Fibroblast of villous mesenchyme (primary cell): Measurements from ENCODE around the gene CCDC152. TPM values are rescaled to one million over a fixed set of nuclear protein-coding genes. Genes with fewer than 3 reads are reported as not detected.

Source experiments
- DNase-seq: peaks from one replicate; pipeline ENCODE4 v3.0.0-alpha.2; 2010; ENCODE audit warnings: low read depth
- H3K4me3 ChIP-seq: 2 replicates; pipeline ENCODE4 v1.5.1; 2011; ENCODE audit warnings: low read depth, mild to moderate bottlenecking, low read length
- total RNA-seq: library from RNA; depleted of rRNA; stranded (reverse); fragments of >200 nt; gene quantifications from 2 replicates; pipeline ENCODE4 v1.2.3, GENCODE V29; 2012
- TF ChIP-seq, protein P1 (sequence below): IDR thresholded peaks from 2 replicates; pipeline ENCODE4 v1.5.1; 2012; ENCODE audit warnings: low read depth, mild to moderate bottlenecking, low read length; ENCODE audit not compliant: insufficient read depth

CCDC152 gene
- total RNA-seq, 1 donor, result 0.86 TPM

DNA sequence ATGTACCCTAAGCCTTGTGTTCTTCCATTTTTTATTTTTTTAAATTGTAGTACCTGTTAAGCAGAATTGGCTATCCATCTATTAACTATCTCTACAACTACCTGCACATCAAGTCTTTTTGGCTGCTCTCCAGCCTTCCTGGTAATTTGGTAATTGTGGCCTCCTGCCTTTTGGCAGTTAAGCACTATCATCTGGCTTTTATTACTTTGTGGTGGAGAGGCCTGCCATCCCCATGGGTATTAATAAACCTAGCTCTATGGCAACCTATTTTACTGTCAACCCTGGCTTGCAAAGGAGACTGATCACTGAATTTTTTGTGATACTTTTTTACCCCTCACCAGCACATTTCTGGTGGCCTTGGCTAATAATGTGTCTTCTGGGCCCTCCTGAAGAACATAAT, 34.5 kb downstream of the CCDC152 start:
- H3K4me3 ChIP-seq, result no peak overlapping the region
- TF ChIP-seq, protein P1, sequence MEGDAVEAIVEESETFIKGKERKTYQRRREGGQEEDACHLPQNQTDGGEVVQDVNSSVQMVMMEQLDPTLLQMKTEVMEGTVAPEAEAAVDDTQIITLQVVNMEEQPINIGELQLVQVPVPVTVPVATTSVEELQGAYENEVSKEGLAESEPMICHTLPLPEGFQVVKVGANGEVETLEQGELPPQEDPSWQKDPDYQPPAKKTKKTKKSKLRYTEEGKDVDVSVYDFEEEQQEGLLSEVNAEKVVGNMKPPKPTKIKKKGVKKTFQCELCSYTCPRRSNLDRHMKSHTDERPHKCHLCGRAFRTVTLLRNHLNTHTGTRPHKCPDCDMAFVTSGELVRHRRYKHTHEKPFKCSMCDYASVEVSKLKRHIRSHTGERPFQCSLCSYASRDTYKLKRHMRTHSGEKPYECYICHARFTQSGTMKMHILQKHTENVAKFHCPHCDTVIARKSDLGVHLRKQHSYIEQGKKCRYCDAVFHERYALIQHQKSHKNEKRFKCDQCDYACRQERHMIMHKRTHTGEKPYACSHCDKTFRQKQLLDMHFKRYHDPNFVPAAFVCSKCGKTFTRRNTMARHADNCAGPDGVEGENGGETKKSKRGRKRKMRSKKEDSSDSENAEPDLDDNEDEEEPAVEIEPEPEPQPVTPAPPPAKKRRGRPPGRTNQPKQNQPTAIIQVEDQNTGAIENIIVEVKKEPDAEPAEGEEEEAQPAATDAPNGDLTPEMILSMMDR, result no peak
- DNase-seq, result no peak

DNA sequence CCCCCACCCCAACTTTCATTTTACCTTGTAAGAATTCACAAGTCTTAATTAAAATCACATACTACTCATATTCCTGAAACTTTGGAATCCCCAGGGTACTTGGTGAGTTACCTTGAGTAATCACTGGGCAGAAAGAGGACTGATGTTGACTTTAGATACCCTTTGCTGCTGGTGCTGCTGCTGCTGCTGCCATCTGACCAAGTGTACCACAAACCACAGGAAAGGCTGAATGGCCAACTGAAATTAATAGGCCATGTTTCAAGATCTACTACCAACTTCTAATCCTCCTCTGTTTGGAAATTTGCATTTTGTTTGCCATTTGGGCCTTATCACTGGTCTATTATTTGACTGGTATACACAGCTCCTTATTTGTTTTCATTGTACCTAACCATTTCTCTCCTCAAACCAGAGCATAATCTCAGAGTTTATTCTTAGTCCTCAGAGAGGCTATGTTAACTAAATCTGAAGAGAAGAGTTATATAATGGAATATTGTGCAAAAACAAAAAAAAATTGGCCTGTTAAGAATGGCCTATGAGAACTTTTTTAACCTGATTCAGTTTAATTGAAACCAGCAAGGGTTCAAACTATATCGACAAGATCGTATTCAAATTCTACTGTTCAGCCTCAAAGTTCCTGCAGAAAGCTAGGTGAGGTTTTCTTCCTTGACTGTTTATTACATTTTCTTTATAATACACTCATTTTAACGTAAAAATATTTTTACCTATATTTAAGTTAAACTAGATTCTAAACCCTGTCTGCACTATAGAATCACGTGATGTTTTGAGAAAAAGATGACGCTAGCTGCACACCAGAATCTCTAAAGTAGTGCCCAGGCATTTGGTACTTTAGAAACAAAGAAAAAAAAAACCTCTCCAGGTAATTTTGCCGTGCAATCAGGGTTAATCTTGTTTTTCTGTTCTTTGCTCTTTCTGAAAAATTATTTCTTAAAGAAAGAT, 41.9 kb downstream of the CCDC152 start:
- no peak for DNase-seq
- H3K4me3 ChIP-seq, result no peak overlapping the region
- TF ChIP-seq, protein P1, result no peak

DNA sequence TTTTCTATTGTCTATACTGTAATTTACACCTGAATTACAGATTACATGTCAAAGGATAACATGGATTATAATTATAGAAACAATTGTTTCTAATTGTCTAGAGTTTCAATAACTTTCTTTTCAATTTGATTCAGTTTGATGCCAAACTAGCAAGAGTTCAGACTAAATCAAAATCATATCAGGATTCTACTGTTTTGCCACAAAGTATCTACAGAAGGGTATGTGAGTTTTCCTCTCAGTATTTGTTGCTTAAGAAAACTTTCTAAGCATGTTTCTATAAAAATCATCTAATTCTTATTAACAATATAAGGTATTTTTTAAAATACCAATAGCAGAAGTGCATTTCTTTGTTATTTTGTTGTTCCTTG, 42.6 kb downstream of the CCDC152 start:
- TF ChIP-seq, protein P1, result no peak
- no peak overlapping the region for H3K4me3 ChIP-seq
- DNase-seq, result no peak

DNA sequence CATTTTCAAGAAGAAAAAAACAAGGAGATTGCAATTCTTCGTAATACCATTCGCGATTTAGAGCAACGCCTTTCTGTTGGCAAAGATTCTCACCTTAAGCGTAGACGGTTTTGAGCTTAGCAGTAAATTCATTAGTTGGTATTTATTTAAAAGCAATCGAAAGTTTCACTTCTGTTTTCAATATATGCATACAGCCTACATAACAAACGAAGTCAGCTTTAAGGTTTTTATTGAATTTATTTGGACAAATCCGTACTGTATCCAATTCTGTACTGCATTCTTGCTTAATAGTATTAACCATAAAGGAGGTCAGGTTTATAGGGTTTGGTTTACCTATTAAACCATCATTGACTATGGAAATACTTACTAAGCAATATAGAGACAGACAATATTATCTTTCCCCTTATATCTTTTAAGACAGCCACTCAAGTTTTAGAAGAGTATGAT, 43.1 kb downstream of the CCDC152 start:
- no peak overlapping the region for H3K4me3 ChIP-seq
- TF ChIP-seq, protein P1, result no peak
- no peak for DNase-seq

DNA sequence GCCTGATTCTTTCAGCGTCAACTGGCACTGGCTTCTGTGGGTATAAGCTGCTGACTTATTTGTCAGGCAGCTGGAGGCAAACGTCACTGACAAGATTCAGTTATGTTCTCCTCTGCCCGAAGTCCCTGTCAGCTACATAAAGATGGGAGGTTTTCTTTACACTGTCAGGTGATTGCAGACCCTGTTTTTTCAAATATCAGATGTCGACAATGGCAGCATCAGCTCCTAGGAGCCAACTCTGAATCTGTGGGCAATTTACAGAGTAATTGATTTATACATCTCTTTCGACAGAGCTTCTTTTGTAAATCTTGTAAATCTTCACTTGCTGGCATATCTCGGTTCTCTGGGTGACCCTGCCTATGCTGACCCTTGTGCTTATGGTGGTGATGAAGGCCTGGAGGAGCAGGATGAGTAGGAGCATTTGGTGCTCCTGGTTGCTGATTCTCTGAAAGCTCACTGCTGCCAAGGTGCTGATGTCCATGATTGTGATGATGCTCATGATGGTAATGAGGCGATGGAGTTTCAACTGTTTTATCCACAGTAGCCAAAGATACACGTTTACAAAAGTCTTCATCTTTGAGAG, 44.2 kb downstream of the CCDC152 start:
- DNase-seq, result no peak
- TF ChIP-seq, protein P1, result no peak
- no peak overlapping the region for H3K4me3 ChIP-seq

DNA sequence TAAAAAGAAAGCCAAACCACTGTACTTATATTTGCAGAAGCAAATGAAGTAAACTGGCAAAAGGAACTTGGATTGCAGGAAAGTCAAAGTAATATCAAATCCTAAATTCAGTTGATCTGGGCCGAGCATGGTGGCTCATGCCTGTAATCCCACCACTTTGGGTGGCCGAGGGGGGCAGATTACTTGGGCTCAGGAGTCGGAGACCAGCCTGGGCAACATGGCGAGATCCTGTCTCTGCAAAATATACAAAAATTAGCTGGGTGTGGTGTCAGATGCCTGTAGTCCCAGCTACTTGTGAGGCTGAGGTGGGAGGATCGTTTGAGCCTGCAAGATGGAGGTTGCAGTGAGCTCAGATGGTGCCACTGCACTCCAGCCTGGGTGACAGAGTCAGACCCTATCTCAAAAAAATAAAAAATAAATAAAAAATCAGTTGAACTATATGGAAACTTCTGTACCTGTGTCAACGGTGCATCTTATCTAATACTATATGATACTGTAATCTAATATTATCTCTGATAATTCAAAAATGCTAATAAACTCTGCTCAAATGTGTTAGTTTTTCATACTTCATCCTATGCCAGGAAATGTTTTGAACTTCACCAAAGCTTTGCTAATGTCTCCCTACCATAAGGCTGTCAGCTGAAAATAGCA, 45.0 kb downstream of the CCDC152 start:
- TF ChIP-seq, protein P1, result no peak
- H3K4me3 ChIP-seq, result no peak overlapping the region

More for the DNA sequence above, 45.0 kb downstream of the CCDC152 start:
- no peak for DNase-seq
